Activated B cell treated with CpG ODN at 0.5 μM for 24 hours (primary cell): ENCODE data around the gene FNBP1. TPM values are rescaled to one million over a fixed set of nuclear protein-coding genes. Genes with fewer than 3 reads are reported as not detected.

Experiments
- ATAC-seq: fragments of 200-7000 bp; cut with Tn5 transposase; one replicate; pipeline ENCODE4 v1.10.0; 2021; ENCODE audit warnings: low read depth, mild to moderate bottlenecking, moderate library complexity
- CTCF ChIA-PET: fragments of 350-600 bp; sonication (Branson Sonifier 250); formaldehyde crosslinking; loops from one replicate; lab custom pipeline; 2021; ENCODE audit warnings: antibody characterized with exemption; lab: Charles Lee
- POLR2A ChIA-PET: fragments of 350-600 bp; sonication (Branson Sonifier 250); formaldehyde crosslinking; loops from one replicate; lab custom pipeline; 2021; ENCODE audit warnings: antibody characterized with exemption; lab: Charles Lee
- DNase-seq: peaks from one replicate; pipeline ENCODE4 v3.0.0; 2022
- H3K27ac Mint-ChIP-seq: one replicate; pipeline ENCODE4 v1.8.0; 2020; ENCODE audit warnings: mixed read lengths
- H3K27me3 Mint-ChIP-seq: one replicate; pipeline ENCODE4 v1.8.0; 2021; ENCODE audit warnings: mixed read lengths
- H3K36me3 Mint-ChIP-seq: one replicate; pipeline ENCODE4 v1.8.0; 2021; ENCODE audit warnings: low read depth, mixed read lengths
- H3K4me1 Mint-ChIP-seq: one replicate; pipeline ENCODE4 v1.8.0; 2021; ENCODE audit warnings: mixed read lengths
- H3K4me3 Mint-ChIP-seq: one replicate; pipeline ENCODE4 v1.8.0; 2020; ENCODE audit warnings: mild to moderate bottlenecking, mixed read lengths
- H3K9me3 Mint-ChIP-seq: one replicate; pipeline ENCODE4 v1.8.0; 2020; ENCODE audit warnings: mixed read lengths
- intact Hi-C: fragments of 100-400 bp; cut with micrococcal nuclease; formaldehyde crosslinking; loops from one replicate; pipeline ENCODE4 v1.15.1; 2024
- total RNA-seq: library from RNA; stranded (reverse); gene quantifications from 2 replicates; pipeline ENCODE4 v1.2.3, GENCODE V29; 2022
- TF ChIP-seq, protein P1 (sequence below): fragments of 200-600 bp; IDR thresholded peaks from one replicate; pipeline ENCODE4 v1.8.0; 2022; ENCODE audit warnings: antibody characterized with exemption, mild to moderate bottlenecking

Gene FNBP1
- total RNA-seq, 1 donor from 2014 or later: 501 TPM

DNA sequence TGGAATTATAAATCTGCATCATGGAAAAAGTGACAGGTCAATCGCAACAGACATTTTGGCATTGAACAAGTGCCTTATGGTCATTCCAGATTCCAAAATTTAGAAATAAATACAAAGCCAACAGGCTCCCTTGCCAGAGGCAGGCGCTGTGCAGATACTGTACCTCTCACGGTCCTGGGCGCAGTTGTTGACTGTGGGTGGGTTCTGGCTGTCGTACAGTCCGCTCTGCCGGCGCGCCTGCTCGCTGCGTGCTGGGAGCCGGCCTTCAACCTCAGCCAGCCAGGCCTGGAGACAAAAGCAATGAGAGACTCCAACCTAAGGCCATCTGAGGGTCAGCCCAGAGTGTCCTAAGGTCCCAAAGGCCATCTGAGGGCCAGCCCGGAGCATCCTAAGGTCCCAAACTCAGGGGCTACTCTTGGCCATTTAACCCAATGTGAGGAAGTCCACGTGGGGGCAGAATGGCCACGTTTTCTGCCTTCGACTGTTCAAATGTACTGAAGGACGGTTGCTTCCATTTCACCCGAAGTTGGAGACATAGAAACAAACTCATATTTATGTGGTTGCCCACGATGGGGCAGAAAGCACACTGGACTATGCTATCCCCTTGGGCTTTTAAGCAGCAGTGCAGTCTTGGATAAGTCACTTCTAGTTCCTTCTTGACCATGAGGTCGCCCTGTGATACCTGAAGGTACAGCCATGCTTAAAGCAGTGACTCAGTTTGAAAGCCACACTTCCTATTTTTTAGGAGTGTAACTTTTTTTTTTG lies 142.5 kb downstream of the FNBP1 start:
- ATAC-seq (peak; percentile 95), DNase-seq (peak; percentile 17)
- Mint-ChIP-seq H3K27me3 (no peaks in the 10 kb centered on the region), H3K4me1 (peaks cover 70% of the 10 kb centered on the region), H3K36me3 (peaks cover 93% of the 10 kb centered on the region), H3K4me3 (peak overlapping the region; percentile 52), H3K9me3 (no peaks in the 10 kb centered on the region), H3K27ac (peak overlapping the region; percentile 82)
- TF ChIP-seq, protein P1, sequence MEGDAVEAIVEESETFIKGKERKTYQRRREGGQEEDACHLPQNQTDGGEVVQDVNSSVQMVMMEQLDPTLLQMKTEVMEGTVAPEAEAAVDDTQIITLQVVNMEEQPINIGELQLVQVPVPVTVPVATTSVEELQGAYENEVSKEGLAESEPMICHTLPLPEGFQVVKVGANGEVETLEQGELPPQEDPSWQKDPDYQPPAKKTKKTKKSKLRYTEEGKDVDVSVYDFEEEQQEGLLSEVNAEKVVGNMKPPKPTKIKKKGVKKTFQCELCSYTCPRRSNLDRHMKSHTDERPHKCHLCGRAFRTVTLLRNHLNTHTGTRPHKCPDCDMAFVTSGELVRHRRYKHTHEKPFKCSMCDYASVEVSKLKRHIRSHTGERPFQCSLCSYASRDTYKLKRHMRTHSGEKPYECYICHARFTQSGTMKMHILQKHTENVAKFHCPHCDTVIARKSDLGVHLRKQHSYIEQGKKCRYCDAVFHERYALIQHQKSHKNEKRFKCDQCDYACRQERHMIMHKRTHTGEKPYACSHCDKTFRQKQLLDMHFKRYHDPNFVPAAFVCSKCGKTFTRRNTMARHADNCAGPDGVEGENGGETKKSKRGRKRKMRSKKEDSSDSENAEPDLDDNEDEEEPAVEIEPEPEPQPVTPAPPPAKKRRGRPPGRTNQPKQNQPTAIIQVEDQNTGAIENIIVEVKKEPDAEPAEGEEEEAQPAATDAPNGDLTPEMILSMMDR: no peak
- intact Hi-C loops: loop anchor here (1.0 to 5.0 kb wide), 2 partner anchors 12 to 337 kb away; no protein-coding TSS in a partner anchor
- POLR2A ChIA-PET: interaction anchor here (0.6 to 2.1 kb wide), 5 partner anchors 8 to 142 kb away, joined by 3 to 26 read pairs (median 4); partner anchors contain the start of gene FNBP1
- CTCF ChIA-PET: interaction anchor here (0.6 to 1.4 kb wide), 2 partner anchors 12 to 15 kb away, joined by 3 to 5 read pairs; no protein-coding TSS in a partner anchor

- TF ChIP-seq, protein P1: no peak
- ChIA-PET CTCF (no interaction called here), POLR2A (interaction anchor here (0.6 kb wide), 1 partner anchor 62 kb away, joined by 3 read pairs; no protein-coding TSS in a partner anchor)
- intact Hi-C loops: loop anchor here (1.0 to 5.0 kb wide), 2 partner anchors 11 to 338 kb away; no protein-coding TSS in a partner anchor
- peak overlapping the region; percentile 82 for H3K27ac Mint-ChIP-seq
- ATAC-seq (no peak), DNase-seq (no peak)
- H3K4me3 Mint-ChIP-seq: peak overlapping the region; percentile 19
- H3K4me1 Mint-ChIP-seq: peaks cover 77% of the 10 kb centered on the region
- H3K9me3 Mint-ChIP-seq: no peaks in the 10 kb centered on the region
- peaks cover 95% of the 10 kb centered on the region for H3K36me3 Mint-ChIP-seq
- no peaks in the 10 kb centered on the region for H3K27me3 Mint-ChIP-seq
These were observed 143.4 kb downstream of the FNBP1 start for GRCh38 chr9:129899620-129900019.

DNA sequence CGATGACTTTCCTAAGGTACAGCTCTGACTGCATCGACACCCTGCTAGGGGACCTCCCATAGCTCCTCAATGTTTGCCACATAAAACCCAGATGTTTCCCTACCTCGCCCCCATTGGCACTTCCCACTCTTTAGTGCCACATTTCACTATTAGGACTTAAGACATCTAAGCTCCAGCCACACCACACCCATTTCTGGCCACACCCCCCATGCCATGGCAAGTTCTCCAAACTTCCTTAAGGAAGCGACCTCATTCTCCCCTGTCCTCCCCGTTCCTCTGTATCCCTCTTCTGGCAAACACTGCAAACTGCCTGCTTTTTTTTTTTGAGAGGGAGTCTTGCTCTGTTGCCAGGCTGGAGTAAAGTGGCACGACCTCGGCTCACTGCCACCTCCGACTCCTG lies 144.8 kb downstream of the FNBP1 start:
- peaks cover 92% of the 10 kb centered on the region for H3K36me3 Mint-ChIP-seq
- ATAC-seq (no peak), DNase-seq (peak; percentile 4)
- TF ChIP-seq, protein P1: no peak
- CTCF ChIA-PET: interaction anchor here (1.4 kb wide), 1 partner anchor 13 kb away, joined by 6 read pairs; no protein-coding TSS in a partner anchor
- peak overlapping the region; percentile 42 for H3K27ac Mint-ChIP-seq
- H3K27me3 Mint-ChIP-seq: no peaks in the 10 kb centered on the region
- no peak overlapping the region for H3K4me3 Mint-ChIP-seq
- intact Hi-C loops: no loop called here
- H3K4me1 Mint-ChIP-seq: peaks cover 80% of the 10 kb centered on the region
- H3K9me3 Mint-ChIP-seq: no peaks in the 10 kb centered on the region
- POLR2A ChIA-PET: interaction anchor here (0.7 to 1.7 kb wide), 4 partner anchors 9 to 32 kb away, joined by 4 to 9 read pairs (median 5); no protein-coding TSS in a partner anchor

DNA sequence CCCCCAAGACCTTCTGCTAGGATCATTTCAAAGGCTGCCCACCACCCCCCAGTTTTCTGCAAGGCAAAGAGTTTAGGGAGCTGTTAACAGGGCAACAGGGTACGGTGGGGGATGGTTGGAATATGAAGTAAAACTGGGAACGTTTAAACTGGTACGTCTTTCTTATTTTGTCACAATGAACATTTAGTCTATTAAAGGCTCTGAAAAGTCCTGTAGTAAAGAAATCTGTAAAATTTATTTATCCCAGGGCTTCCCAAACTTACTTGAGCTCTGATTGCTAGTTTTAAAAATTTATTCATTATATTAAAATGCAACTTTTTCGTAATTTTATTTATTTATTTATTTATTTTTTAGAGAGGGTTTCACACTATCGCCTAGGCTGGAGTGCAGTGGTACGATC lies 145.7 kb downstream of the FNBP1 start:
- ChIA-PET POLR2A (interaction anchor here (1.0 to 1.7 kb wide), 3 partner anchors 8 to 33 kb away, joined by 5 to 9 read pairs (median 5); no protein-coding TSS in a partner anchor), CTCF (interaction anchor here (1.4 kb wide), 1 partner anchor 12 kb away, joined by 6 read pairs; no protein-coding TSS in a partner anchor)
- Mint-ChIP-seq H3K9me3 (no peaks in the 10 kb centered on the region), H3K4me1 (peaks cover 83% of the 10 kb centered on the region), H3K27ac (peak overlapping the region; percentile 43), H3K27me3 (no peaks in the 10 kb centered on the region), H3K36me3 (peaks cover 89% of the 10 kb centered on the region), H3K4me3 (no peak overlapping the region)
- TF ChIP-seq, protein P1: no peak
- ATAC-seq (no peak), DNase-seq (no peak)
- intact Hi-C loops: no loop called here
